Measurements from ENCODE around the gene DPY19L2. TPM values are rescaled to one million over a fixed set of nuclear protein-coding genes. Genes with fewer than 3 reads are reported as not detected.
"Not testable (repeated sequence)": the region's sequence is repeated elsewhere in the genome, so short reads cannot be mapped to it uniquely, and the experiment has no call there.

DPY19L2 gene
- total RNA-seq (2014; rRNA removed; shearing (Covaris generic)) = 0.43 TPM in 1 of 2 replicates, not detected in the other
- 0.15 and 0.31 TPM in 2 replicates for polyA plus RNA-seq (2016; fragmentation: Nextera tagmentation; extraction: Ambion mirVana)

GRCh38 chr12:63668028-63668799 is at the start of gene DPY19L2:
DPY19L2 (minus strand) TSS chr12:63668493; CDS start chr12:63668393, 100 bp downstream.
- peak; percentile 42 for DNase-seq
- in situ Hi-C loops (cut with MboI) = loop anchor here (10.0 kb wide), 1 partner anchor 127 kb away; no protein-coding TSS in a partner anchor
- H3K9me2 ChIP-seq (ENCODE audit: insufficient read depth) = no peaks in the 10 kb centered on the region
- H3K27me3 ChIP-seq (replicated peaks; ENCODE audit: insufficient read depth) = peaks cover 10% of the 10 kb centered on the region
- peak within 1 kb of the TSS; percentile 42 for H3K9ac ChIP-seq
- peak within 1 kb of the TSS; percentile 82 for H3K4me3 ChIP-seq
- no peak within 1 kb of the TSS for H3K27ac ChIP-seq
- peak within 1 kb of the TSS; percentile 80 for H2AFZ ChIP-seq
- no peaks in the 10 kb centered on the region for H3F3A ChIP-seq (ENCODE audit: insufficient read depth)
- no peaks in the 10 kb centered on the region for H4K20me1 ChIP-seq (ENCODE audit: insufficient read depth)
- TF ChIP-seq EZH2 (IDR thresholded peaks at IDR 0.05; ENCODE audit: insufficient read depth, poor library complexity, severe bottlenecking) (no peak), EZH2phosphoT487 (IDR thresholded peaks at IDR 0.05; ENCODE audit: insufficient read depth, low read depth) (no peak)
- no peaks in the 10 kb centered on the region for H3K79me2 ChIP-seq (ENCODE audit: insufficient read depth)
- peak within 1 kb of the TSS; percentile 96 for H3K4me2 ChIP-seq (ENCODE audit: unreplicated experiment)
- no peaks in the 10 kb centered on the region for H3K4me1 ChIP-seq (ENCODE audit: insufficient read depth)
- no peaks in the 10 kb centered on the region for H3K9me3 ChIP-seq (ENCODE audit: low read depth)
- no peaks in the 10 kb centered on the region for H3K36me3 ChIP-seq (ENCODE audit: low read depth)
- 1 to 2% methylated on average over 46 to 51 of the region's 56 CpGs for WGBS, 2 experiments (ENCODE audit: low coverage in 1 of 2, low lambda C conversion rate in 2 of 2, missing lambda C conversion rate in 2 of 2)

- H3K36me3 ChIP-seq (ENCODE audit: low read depth); H4K20me1 ChIP-seq (ENCODE audit: insufficient read depth); H3K4me2 ChIP-seq (ENCODE audit: unreplicated experiment); H3K27me3 ChIP-seq (replicated peaks; ENCODE audit: insufficient read depth); H3K9me2 ChIP-seq (ENCODE audit: insufficient read depth); DNase-seq; H3K4me3 ChIP-seq; H3K9ac ChIP-seq; H3K9me3 ChIP-seq (ENCODE audit: low read depth); in situ Hi-C loops (cut with MboI); H3K4me1 ChIP-seq (ENCODE audit: insufficient read depth); H3K79me2 ChIP-seq (ENCODE audit: insufficient read depth); H3K27ac ChIP-seq; H2AFZ ChIP-seq; H3F3A ChIP-seq (ENCODE audit: insufficient read depth): not testable (repeated sequence)
- WGBS, 2 experiments (ENCODE audit: low coverage in 1 of 2, low lambda C conversion rate in 2 of 2, missing lambda C conversion rate in 2 of 2) = 45 to 50% methylated on average over 4 of the region's 4 CpGs
Measured at GRCh38 chr12:63716891-63717290, 48.6 kb upstream of the DPY19L2 start.

- H3K4me2 ChIP-seq (ENCODE audit: unreplicated experiment); H3K4me3 ChIP-seq; H3K9me3 ChIP-seq (ENCODE audit: low read depth); in situ Hi-C loops (cut with MboI); DNase-seq; H3F3A ChIP-seq (ENCODE audit: insufficient read depth); H3K79me2 ChIP-seq (ENCODE audit: insufficient read depth); H3K36me3 ChIP-seq (ENCODE audit: low read depth); H4K20me1 ChIP-seq (ENCODE audit: insufficient read depth); H3K9me2 ChIP-seq (ENCODE audit: insufficient read depth); H2AFZ ChIP-seq; H3K27me3 ChIP-seq (replicated peaks; ENCODE audit: insufficient read depth); H3K4me1 ChIP-seq (ENCODE audit: insufficient read depth); H3K9ac ChIP-seq; H3K27ac ChIP-seq: not testable (repeated sequence)
- 49 to 50% methylated on average over 3 of the region's 3 CpGs for WGBS, 2 experiments (ENCODE audit: low coverage in 1 of 2, low lambda C conversion rate in 2 of 2, missing lambda C conversion rate in 2 of 2)
Measured at GRCh38 chr12:63715107-63715625, 46.9 kb upstream of the DPY19L2 start.

GRCh38 chr12:63714409-63714808 is 46.1 kb upstream of the DPY19L2 start:
- 16 to 23% methylated on average over 1 of the region's 1 CpG for WGBS, 2 experiments (ENCODE audit: low coverage in 1 of 2, low lambda C conversion rate in 2 of 2, missing lambda C conversion rate in 2 of 2)
- H3K9ac ChIP-seq; H3K4me1 ChIP-seq (ENCODE audit: insufficient read depth); H4K20me1 ChIP-seq (ENCODE audit: insufficient read depth); in situ Hi-C loops (cut with MboI); H3K9me3 ChIP-seq (ENCODE audit: low read depth); DNase-seq; H3K36me3 ChIP-seq (ENCODE audit: low read depth); H3K27ac ChIP-seq; H3K27me3 ChIP-seq (replicated peaks; ENCODE audit: insufficient read depth); H3K4me2 ChIP-seq (ENCODE audit: unreplicated experiment); H3K79me2 ChIP-seq (ENCODE audit: insufficient read depth); H3K9me2 ChIP-seq (ENCODE audit: insufficient read depth); H2AFZ ChIP-seq; H3K4me3 ChIP-seq; H3F3A ChIP-seq (ENCODE audit: insufficient read depth): not testable (repeated sequence)

GRCh38 chr12:63713681-63714075 is 45.4 kb upstream of the DPY19L2 start:
- H3K27me3 ChIP-seq (replicated peaks; ENCODE audit: insufficient read depth); H3F3A ChIP-seq (ENCODE audit: insufficient read depth); H3K4me2 ChIP-seq (ENCODE audit: unreplicated experiment); in situ Hi-C loops (cut with MboI); H3K79me2 ChIP-seq (ENCODE audit: insufficient read depth); DNase-seq; H3K9ac ChIP-seq; H3K9me3 ChIP-seq (ENCODE audit: low read depth); H3K4me3 ChIP-seq; H2AFZ ChIP-seq; H3K9me2 ChIP-seq (ENCODE audit: insufficient read depth); H3K36me3 ChIP-seq (ENCODE audit: low read depth); H3K4me1 ChIP-seq (ENCODE audit: insufficient read depth); H3K27ac ChIP-seq; H4K20me1 ChIP-seq (ENCODE audit: insufficient read depth): not testable (repeated sequence)
- 27 to 37% methylated on average over 2 of the region's 2 CpGs for WGBS, 2 experiments (ENCODE audit: low coverage in 1 of 2, low lambda C conversion rate in 2 of 2, missing lambda C conversion rate in 2 of 2)

GRCh38 chr12:63712979-63713680 is 44.8 kb upstream of the DPY19L2 start:
- H3K79me2 ChIP-seq (ENCODE audit: insufficient read depth); H2AFZ ChIP-seq; H3K4me2 ChIP-seq (ENCODE audit: unreplicated experiment); H3K9me2 ChIP-seq (ENCODE audit: insufficient read depth); H3K4me1 ChIP-seq (ENCODE audit: insufficient read depth); H3K27me3 ChIP-seq (replicated peaks; ENCODE audit: insufficient read depth); H3K36me3 ChIP-seq (ENCODE audit: low read depth); H3K9ac ChIP-seq; in situ Hi-C loops (cut with MboI); H3K4me3 ChIP-seq; H4K20me1 ChIP-seq (ENCODE audit: insufficient read depth); H3F3A ChIP-seq (ENCODE audit: insufficient read depth); H3K27ac ChIP-seq; H3K9me3 ChIP-seq (ENCODE audit: low read depth); DNase-seq: not testable (repeated sequence)
- WGBS, 2 experiments (ENCODE audit: low coverage in 1 of 2, low lambda C conversion rate in 2 of 2, missing lambda C conversion rate in 2 of 2) = 0 to 6% methylated on average over 1 of the region's 1 CpG

Data from GM23248 (cell line).